HG02884 (cell line): Measurements from ENCODE around the gene MAP1LC3A.

Source experiments
- ATAC-seq: cut with Tn5 transposase; IDR thresholded peaks from one replicate; pipeline ENCODE4 v1.9.1; 2021; ENCODE audit warnings: mild to moderate bottlenecking, moderate library complexity; ENCODE audit not compliant: unreplicated experiment

MAP1LC3A gene

GRCh38 chr20:34528921-34529297 lies 29.6 kb upstream of the MAP1LC3A start:
- ATAC-seq = no peak

DNA sequence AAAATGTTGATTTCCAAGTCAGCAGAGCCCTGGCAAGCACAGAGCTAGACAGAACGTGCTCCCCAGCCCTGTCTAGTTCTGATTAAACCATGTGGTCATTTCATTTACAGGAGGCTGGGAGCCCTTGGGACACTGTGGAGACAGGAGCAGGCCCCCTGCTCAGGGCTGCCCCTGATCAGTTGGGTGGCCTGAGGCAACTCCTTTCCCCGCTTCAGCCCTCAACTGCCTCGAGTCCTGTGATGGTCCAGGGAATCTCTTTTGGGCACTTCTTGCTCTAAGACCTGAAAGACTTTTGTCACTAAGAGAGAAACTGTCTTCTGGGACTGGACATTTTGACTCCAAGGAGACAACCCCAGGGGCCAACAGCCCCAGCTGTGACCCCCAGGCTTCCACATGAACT lies 28.8 kb upstream of the MAP1LC3A start:
- no peak for ATAC-seq

- no peak for ATAC-seq
Observed at GRCh38 chr20:34530342-34530741, 28.2 kb upstream of the MAP1LC3A start.

GRCh38 chr20:34531608-34532265 lies 26.8 kb upstream of the MAP1LC3A start:
- no peak for ATAC-seq

- ATAC-seq = no peak
Observed at GRCh38 chr20:34532320-34532719, 26.2 kb upstream of the MAP1LC3A start.

DNA sequence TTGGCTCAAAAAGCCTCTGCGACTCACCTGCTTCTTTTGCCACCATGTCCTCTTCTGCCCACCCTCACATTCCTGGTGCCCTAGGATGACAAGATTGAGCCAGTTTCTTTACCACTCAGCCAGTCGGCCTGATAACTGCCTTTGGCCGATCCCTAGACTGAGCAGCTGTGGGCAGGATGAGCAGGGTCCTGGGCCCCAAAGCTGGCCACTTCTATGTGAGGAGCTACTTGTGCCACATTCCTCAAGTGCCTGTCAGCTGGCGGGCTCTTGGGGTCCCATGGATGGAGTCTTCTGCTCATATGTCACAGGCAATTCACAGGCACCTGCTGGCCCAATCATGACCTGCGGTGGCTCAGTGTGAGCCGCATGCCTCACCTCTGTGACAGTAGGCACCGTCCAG lies 25.8 kb upstream of the MAP1LC3A start:
- ATAC-seq = no peak

- ATAC-seq = no peak
Observed at GRCh38 chr20:34534391-34535165, 23.9 kb upstream of the MAP1LC3A start.

DNA sequence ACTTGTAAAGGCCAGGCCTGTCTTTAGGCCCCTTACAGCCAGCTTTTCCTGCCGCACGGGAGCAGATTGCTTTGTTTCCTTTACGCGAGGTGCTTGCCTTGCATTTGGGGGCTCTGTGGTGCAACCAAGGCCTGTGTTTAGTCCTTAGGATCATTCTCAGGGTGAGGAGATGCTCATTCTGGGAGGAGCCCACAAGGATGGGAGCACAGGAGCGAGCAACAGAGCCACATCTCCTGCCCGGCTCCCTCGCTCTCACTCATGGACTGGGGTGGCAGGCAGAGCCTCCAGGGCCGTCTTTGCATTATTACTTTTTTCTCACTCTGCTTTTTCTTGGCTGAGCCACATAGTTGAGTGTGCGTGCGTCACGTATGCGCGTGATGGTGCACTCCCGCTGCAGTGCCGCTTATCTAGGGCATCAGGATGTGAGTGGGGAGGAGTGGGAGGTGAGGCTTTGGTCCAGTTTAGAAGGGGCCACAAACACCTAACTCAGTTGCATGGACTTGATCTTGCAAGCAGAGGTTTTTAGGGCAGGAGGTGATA lies 23.1 kb upstream of the MAP1LC3A start:
- no peak for ATAC-seq

GRCh38 chr20:34535857-34536256 lies 22.7 kb upstream of the MAP1LC3A start:
- ATAC-seq = no peak

- no peak for ATAC-seq
Observed at GRCh38 chr20:34536798-34537394, 21.6 kb upstream of the MAP1LC3A start.

- ATAC-seq = no peak
Observed at GRCh38 chr20:34537651-34538050, 20.9 kb upstream of the MAP1LC3A start.

DNA sequence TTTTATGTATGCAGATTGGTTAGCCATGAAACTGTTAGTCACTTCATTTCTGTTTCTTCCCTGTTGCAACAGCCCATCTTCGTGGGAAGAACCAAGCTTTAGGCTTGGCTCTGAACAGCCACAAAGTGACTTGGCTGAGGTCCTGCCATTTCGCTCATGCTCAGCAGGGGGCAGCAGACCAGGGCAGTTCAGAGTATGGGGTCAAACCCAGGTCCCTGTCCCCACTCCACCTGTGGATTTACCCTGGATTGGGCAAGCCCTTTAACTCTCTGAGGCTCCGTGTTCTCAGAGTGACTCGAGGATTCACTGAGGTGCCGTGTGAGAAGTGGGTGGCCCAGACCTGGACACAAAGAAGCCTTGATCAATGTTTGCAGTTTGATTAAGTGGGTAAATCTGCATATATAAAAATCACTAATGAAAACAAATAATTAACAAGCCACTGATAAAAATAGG lies 19.8 kb upstream of the MAP1LC3A start:
- ATAC-seq = no peak

DNA sequence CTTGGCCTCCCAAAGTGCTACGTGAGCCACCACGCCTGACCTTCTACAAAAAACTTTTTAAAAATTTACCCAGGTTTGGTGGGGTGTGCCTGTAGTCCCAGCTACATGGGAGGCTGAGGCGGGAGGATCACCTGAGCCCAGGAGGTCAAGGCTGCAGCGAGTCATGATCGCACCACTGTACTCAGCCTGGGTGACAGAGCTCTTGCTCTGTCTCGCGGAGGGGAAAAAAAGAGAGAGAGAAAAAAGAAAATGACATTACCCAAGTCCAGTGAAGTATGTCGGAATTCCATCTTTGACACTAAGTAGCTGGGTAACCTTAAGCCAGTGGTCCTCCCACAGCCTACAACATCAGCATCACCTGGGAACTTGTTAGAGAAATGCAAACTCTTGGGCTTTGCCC lies 18.8 kb upstream of the MAP1LC3A start:
- no peak for ATAC-seq

GRCh38 chr20:34540596-34541263 lies 17.8 kb upstream of the MAP1LC3A start:
- no peak for ATAC-seq

- no peak for ATAC-seq
Observed at GRCh38 chr20:34541264-34541901, 17.1 kb upstream of the MAP1LC3A start.

GRCh38 chr20:34541917-34542316 lies 16.6 kb upstream of the MAP1LC3A start:
- no peak for ATAC-seq

GRCh38 chr20:34542439-34542838 lies 16.1 kb upstream of the MAP1LC3A start:
- no peak for ATAC-seq

- no peak for ATAC-seq
Observed at GRCh38 chr20:34543463-34544056, 15.0 kb upstream of the MAP1LC3A start.

GRCh38 chr20:34544109-34544796 lies 14.3 kb upstream of the MAP1LC3A start:
- ATAC-seq = no peak

- no peak for ATAC-seq
Observed at GRCh38 chr20:34546751-34547181, 11.8 kb upstream of the MAP1LC3A start.
